Measurements from ENCODE around the gene ZCWPW2. TPM values are rescaled to one million over a fixed set of nuclear protein-coding genes. Genes with fewer than 3 reads are reported as not detected.
A peak's percentile ranks its signal among the peaks of the same experiment; 100 is the strongest.

ZCWPW2 gene
- total RNA-seq, 1 donor from 2014 or later, result 0.81 TPM

DNA sequence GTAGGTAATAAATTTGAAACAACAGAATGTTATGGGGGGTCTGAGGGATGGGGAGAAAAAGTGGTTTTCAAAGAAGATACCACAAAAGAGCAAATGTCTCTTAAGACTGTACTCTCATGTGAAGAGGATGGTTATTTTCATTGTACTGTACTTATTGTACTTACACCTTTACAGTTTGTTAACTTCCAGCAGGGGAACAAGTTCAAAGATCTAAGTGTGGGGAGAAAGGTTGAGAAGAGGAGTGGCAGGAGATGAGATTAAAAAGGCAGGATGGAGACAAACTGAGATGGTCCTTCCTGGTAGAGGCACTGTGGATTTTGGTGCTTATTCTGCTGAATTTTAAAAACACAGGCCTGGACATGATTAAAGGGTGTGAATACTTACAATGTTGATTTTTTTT is 5.4 kb upstream of the ZCWPW2 start:
- TF ChIP-seq, protein P1, sequence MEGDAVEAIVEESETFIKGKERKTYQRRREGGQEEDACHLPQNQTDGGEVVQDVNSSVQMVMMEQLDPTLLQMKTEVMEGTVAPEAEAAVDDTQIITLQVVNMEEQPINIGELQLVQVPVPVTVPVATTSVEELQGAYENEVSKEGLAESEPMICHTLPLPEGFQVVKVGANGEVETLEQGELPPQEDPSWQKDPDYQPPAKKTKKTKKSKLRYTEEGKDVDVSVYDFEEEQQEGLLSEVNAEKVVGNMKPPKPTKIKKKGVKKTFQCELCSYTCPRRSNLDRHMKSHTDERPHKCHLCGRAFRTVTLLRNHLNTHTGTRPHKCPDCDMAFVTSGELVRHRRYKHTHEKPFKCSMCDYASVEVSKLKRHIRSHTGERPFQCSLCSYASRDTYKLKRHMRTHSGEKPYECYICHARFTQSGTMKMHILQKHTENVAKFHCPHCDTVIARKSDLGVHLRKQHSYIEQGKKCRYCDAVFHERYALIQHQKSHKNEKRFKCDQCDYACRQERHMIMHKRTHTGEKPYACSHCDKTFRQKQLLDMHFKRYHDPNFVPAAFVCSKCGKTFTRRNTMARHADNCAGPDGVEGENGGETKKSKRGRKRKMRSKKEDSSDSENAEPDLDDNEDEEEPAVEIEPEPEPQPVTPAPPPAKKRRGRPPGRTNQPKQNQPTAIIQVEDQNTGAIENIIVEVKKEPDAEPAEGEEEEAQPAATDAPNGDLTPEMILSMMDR (IDR thresholded peaks at IDR 0.05; ENCODE audit: unreplicated experiment), result no peak
- Mint-ChIP-seq H3K4me1 (ENCODE audit: low read depth) (peaks cover 25% of the 10 kb centered on the region), H3K9me3 (ENCODE audit: low read depth) (no peaks in the 10 kb centered on the region), H3K27ac (no peak overlapping the region), H3K36me3 (ENCODE audit: insufficient read depth) (no peaks in the 10 kb centered on the region), H3K4me3 (ENCODE audit: low read depth) (no peak overlapping the region), H3K27me3 (no peaks in the 10 kb centered on the region)
- no peak for DNase-seq (ENCODE audit: low spot score, unreplicated experiment)

DNA sequence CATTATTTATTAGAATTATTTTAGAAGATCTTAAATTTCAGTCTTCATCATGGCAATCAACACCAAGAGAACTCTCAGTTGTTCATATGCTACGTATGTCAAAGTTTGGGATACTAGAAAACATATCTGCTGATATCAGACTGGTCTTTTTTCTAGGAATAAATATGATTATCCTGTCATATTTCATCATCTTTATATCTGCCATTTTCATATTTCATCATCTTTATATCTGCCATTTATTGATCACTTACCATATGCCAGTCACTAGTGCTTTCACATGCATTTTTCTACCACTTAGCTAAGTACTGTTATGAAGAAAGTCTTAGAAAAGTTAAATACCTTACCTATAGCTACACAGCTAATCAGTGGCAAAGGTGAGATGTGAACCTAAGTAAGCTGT is 2.8 kb upstream of the ZCWPW2 start:
- TF ChIP-seq, protein P1 (IDR thresholded peaks at IDR 0.05; ENCODE audit: unreplicated experiment), result no peak
- H3K4me3 Mint-ChIP-seq (ENCODE audit: low read depth), result no peak overlapping the region
- no peak for DNase-seq (ENCODE audit: low spot score, unreplicated experiment)
- no peak overlapping the region for H3K27ac Mint-ChIP-seq
- H3K27me3 Mint-ChIP-seq, result no peaks in the 10 kb centered on the region
- H3K36me3 Mint-ChIP-seq (ENCODE audit: insufficient read depth), result peaks cover 5% of the 10 kb centered on the region
- peaks cover 30% of the 10 kb centered on the region for H3K4me1 Mint-ChIP-seq (ENCODE audit: low read depth)
- peaks cover 3% of the 10 kb centered on the region for H3K9me3 Mint-ChIP-seq (ENCODE audit: low read depth)

DNA sequence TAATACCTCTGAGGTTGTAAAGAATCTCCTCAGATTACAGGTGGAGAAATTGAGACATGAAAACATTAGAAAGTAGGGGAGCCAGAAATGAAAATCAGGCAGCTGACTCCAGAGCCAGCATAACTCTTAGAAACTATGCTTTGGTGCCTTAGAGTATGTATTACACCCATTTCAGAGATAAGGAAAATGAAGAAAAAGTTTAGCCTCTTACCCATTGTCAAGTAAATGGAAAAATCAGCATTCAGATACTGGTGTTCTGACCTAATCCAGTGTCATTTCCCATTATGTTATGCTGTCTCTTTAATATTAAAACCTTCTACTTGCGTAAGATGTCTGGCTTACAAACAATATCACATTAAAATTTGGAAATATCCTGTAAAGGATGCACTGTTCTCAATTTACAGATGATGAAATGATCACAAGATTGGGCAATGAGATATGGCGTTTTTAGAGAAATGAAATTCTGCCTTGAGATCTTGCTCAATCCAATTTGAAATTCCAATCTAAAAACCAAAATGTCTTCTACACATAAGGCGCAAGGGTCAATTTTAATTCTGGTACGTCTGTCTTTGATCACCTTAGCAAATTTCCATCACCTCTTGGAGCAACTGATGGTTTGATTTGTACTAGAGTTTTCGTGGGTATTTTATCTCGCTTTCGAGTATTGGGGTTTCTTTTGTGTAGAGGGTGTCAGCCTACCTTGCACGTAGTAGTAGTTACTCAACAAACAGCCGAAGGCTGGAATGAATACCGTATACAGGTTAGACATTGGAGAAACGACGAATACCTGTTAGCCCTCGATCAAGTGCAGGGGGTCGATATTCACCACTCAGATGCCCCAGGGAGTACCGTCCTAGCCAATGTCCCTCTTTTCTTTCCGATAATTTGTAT is 902 bp upstream of the ZCWPW2 start:
- H3K27ac Mint-ChIP-seq, result peak overlapping the region; percentile 99
- H3K36me3 Mint-ChIP-seq (ENCODE audit: insufficient read depth), result peaks cover 14% of the 10 kb centered on the region
- no peak for DNase-seq (ENCODE audit: low spot score, unreplicated experiment)
- H3K9me3 Mint-ChIP-seq (ENCODE audit: low read depth), result peaks cover 11% of the 10 kb centered on the region
- H3K4me3 Mint-ChIP-seq (ENCODE audit: low read depth), result peak overlapping the region; percentile 97
- TF ChIP-seq, protein P1 (IDR thresholded peaks at IDR 0.05; ENCODE audit: unreplicated experiment), result no peak
- H3K4me1 Mint-ChIP-seq (ENCODE audit: low read depth), result peaks cover 30% of the 10 kb centered on the region
- H3K27me3 Mint-ChIP-seq, result no peaks in the 10 kb centered on the region

DNA sequence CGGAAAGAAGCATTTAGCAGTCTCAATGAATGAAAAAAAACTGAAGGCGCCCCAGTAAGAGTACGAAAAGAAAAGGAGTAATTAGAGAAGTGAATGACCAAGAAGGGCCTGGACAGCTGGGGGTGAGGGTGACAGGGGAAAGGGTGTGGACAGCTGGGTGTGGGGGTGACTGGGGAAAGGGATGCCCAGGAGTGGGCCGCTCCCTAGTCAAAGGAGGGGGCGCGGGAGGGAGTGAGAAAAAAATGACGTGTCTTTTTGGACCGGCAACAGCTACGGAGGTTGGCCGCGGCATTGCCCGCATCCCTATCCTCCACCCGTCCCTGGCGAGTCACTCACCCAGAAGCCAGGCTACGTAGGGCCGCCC is 274 bp upstream of the ZCWPW2 start:
- H3K9me3 Mint-ChIP-seq (ENCODE audit: low read depth), result peaks cover 11% of the 10 kb centered on the region
- TF ChIP-seq, protein P1 (IDR thresholded peaks at IDR 0.05; ENCODE audit: unreplicated experiment), result no peak

DNA sequence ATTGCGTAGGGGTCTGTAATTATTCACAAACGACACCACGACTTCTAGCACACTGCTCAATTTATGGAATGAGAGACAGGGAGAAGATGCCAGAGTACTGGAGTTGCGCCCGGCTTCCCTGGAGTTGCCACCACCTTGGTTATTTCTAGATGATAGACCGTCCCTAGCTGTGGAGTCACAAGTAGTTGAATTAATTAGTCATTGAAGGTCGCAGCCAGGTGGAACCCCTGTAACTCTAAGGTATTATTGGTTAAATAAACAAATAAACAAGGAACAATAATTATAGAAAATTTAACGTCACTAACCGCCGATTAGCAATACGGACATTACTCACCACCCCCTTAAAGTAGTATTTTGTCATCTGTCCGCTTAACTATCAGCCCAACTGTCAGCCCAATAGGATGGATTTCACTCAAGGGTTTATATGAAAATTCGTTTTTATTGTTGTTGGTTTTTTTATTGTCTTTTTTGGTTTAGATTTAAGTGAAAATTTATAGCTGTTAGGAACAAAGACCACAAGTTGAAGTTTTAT is 1.0 kb downstream of the ZCWPW2 start:
- Mint-ChIP-seq H3K27ac (peak overlapping the region; percentile 99), H3K36me3 (ENCODE audit: insufficient read depth) (peaks cover 23% of the 10 kb centered on the region), H3K27me3 (no peaks in the 10 kb centered on the region), H3K9me3 (ENCODE audit: low read depth) (peaks cover 19% of the 10 kb centered on the region), H3K4me1 (ENCODE audit: low read depth) (peaks cover 30% of the 10 kb centered on the region), H3K4me3 (ENCODE audit: low read depth) (peak overlapping the region; percentile 97)
- DNase-seq (ENCODE audit: low spot score, unreplicated experiment), result no peak
- TF ChIP-seq, protein P1 (IDR thresholded peaks at IDR 0.05; ENCODE audit: unreplicated experiment), result no peak

More for the DNA sequence above, 274 bp upstream of the ZCWPW2 start:
- DNase-seq (ENCODE audit: low spot score, unreplicated experiment), result no peak
- peak overlapping the region; percentile 99 for H3K27ac Mint-ChIP-seq
- peaks cover 30% of the 10 kb centered on the region for H3K4me1 Mint-ChIP-seq (ENCODE audit: low read depth)
- H3K4me3 Mint-ChIP-seq (ENCODE audit: low read depth), result peak overlapping the region; percentile 97
- H3K36me3 Mint-ChIP-seq (ENCODE audit: insufficient read depth), result peaks cover 14% of the 10 kb centered on the region
- H3K27me3 Mint-ChIP-seq, result no peaks in the 10 kb centered on the region
